Left forelimb (tissue), 1 donor: Measurements from ENCODE around the gene ATP6V1F.

Experiments
- DNase-seq: peaks from one replicate; pipeline ENCODE4 v3.0.0-alpha.2; 2018; ENCODE audit warnings: low spot score

The ATP6V1F gene

GRCh38 chr7:128835790-128836641 lies 26.6 kb upstream of the ATP6V1F start:
- DNase-seq = peak; percentile 80

GRCh38 chr7:128836729-128837348 lies 25.8 kb upstream of the ATP6V1F start:
- no peak for DNase-seq

- no peak for DNase-seq
Observed at GRCh38 chr7:128837521-128837921, 25.1 kb upstream of the ATP6V1F start.

- no peak for DNase-seq
Observed at GRCh38 chr7:128838109-128838779, 24.4 kb upstream of the ATP6V1F start.

GRCh38 chr7:128838981-128839731 lies 23.5 kb upstream of the ATP6V1F start:
- no peak for DNase-seq

GRCh38 chr7:128839751-128840177 lies 22.9 kb upstream of the ATP6V1F start:
- DNase-seq = no peak

- DNase-seq = no peak
Observed at GRCh38 chr7:128840326-128841170, 22.1 kb upstream of the ATP6V1F start.

- no peak for DNase-seq
Observed at GRCh38 chr7:128841171-128841690, 21.4 kb upstream of the ATP6V1F start.

- no peak for DNase-seq
Observed at GRCh38 chr7:128841921-128842673, 20.6 kb upstream of the ATP6V1F start.

- no peak for DNase-seq
Observed at GRCh38 chr7:128842674-128843641, 19.7 kb upstream of the ATP6V1F start.

GRCh38 chr7:128843938-128844621 lies 18.6 kb upstream of the ATP6V1F start:
- DNase-seq = no peak

GRCh38 chr7:128844777-128845311 lies 17.8 kb upstream of the ATP6V1F start:
- no peak for DNase-seq

- no peak for DNase-seq
Observed at GRCh38 chr7:128845475-128845874, 17.2 kb upstream of the ATP6V1F start.

- no peak for DNase-seq
Observed at GRCh38 chr7:128845987-128846386, 16.7 kb upstream of the ATP6V1F start.

- DNase-seq = no peak
Observed at GRCh38 chr7:128846781-128847444, 15.7 kb upstream of the ATP6V1F start.

- no peak for DNase-seq
Observed at GRCh38 chr7:128847721-128848211, 14.9 kb upstream of the ATP6V1F start.
